Nephron progenitor cell (in vitro differentiated cells): ENCODE data around the gene HORMAD2.

ENCODE experiments used
- DNase-seq: peaks from one replicate; pipeline ENCODE4 v3.0.0; 2021
- H3K27ac Mint-ChIP-seq: 2 replicates; pipeline ENCODE4 v1.8.0; 2021; ENCODE audit warnings: mild to moderate bottlenecking, moderate library complexity, mixed read lengths
- H3K27me3 Mint-ChIP-seq: 2 replicates; pipeline ENCODE4 v1.8.0; 2021; ENCODE audit warnings: mild to moderate bottlenecking, low read depth, mixed read lengths; ENCODE audit not compliant: poor library complexity
- H3K36me3 Mint-ChIP-seq: 2 replicates; pipeline ENCODE4 v1.8.0; 2021; ENCODE audit warnings: low read depth, mixed read lengths
- H3K4me1 Mint-ChIP-seq: 2 replicates; pipeline ENCODE4 v1.8.0; 2021; ENCODE audit warnings: mixed read lengths
- H3K4me3 Mint-ChIP-seq: 2 replicates; pipeline ENCODE4 v1.8.0; 2021; ENCODE audit warnings: mild to moderate bottlenecking, moderate library complexity, mixed read lengths
- H3K9me3 Mint-ChIP-seq: 2 replicates; pipeline ENCODE4 v1.8.0; 2021; ENCODE audit warnings: mild to moderate bottlenecking, moderate library complexity, mixed read lengths
- CTCF ChIP-seq: fragments of 200-600 bp; sonication (generic); IDR thresholded peaks from 2 replicates; pipeline ENCODE4 v1.5.0; 2021; ENCODE audit warnings: antibody characterized with exemption

The HORMAD2 gene

GRCh38 chr22:30150212-30150611 lies 69.9 kb downstream of the HORMAD2 start:
- TF ChIP-seq CTCF, result no peak
- H3K36me3 Mint-ChIP-seq, result peaks cover 7% of the 10 kb centered on the region
- H3K4me3 Mint-ChIP-seq, result no peak overlapping the region
- peaks cover 26% of the 10 kb centered on the region for H3K27me3 Mint-ChIP-seq
- no peaks in the 10 kb centered on the region for H3K4me1 Mint-ChIP-seq
- no peak for DNase-seq
- H3K9me3 Mint-ChIP-seq, result peaks cover 21% of the 10 kb centered on the region
- no peak overlapping the region for H3K27ac Mint-ChIP-seq

- Mint-ChIP-seq H3K27me3 (peaks cover 27% of the 10 kb centered on the region), H3K36me3 (no peaks in the 10 kb centered on the region), H3K9me3 (no peaks in the 10 kb centered on the region), H3K4me1 (peaks cover 18% of the 10 kb centered on the region), H3K27ac (no peak overlapping the region), H3K4me3 (no peak overlapping the region)
- DNase-seq, result no peak
- TF ChIP-seq CTCF, result no peak
Observed at GRCh38 chr22:30158277-30158676, 78.0 kb downstream of the HORMAD2 start.

GRCh38 chr22:30158744-30159500 lies 78.7 kb downstream of the HORMAD2 start:
- TF ChIP-seq CTCF, result no peak
- Mint-ChIP-seq H3K36me3 (no peaks in the 10 kb centered on the region), H3K4me1 (peaks cover 18% of the 10 kb centered on the region), H3K4me3 (no peak overlapping the region), H3K27me3 (peaks cover 27% of the 10 kb centered on the region), H3K9me3 (no peaks in the 10 kb centered on the region), H3K27ac (no peak overlapping the region)
- no peak for DNase-seq

- no peaks in the 10 kb centered on the region for H3K36me3 Mint-ChIP-seq
- H3K4me1 Mint-ChIP-seq, result peaks cover 18% of the 10 kb centered on the region
- H3K4me3 Mint-ChIP-seq, result no peak overlapping the region
- no peak for DNase-seq
- no peaks in the 10 kb centered on the region for H3K9me3 Mint-ChIP-seq
- no peak for TF ChIP-seq CTCF
- peaks cover 27% of the 10 kb centered on the region for H3K27me3 Mint-ChIP-seq
- peak overlapping the region; percentile 91 for H3K27ac Mint-ChIP-seq
Observed at GRCh38 chr22:30159561-30160353, 79.5 kb downstream of the HORMAD2 start.

DNA sequence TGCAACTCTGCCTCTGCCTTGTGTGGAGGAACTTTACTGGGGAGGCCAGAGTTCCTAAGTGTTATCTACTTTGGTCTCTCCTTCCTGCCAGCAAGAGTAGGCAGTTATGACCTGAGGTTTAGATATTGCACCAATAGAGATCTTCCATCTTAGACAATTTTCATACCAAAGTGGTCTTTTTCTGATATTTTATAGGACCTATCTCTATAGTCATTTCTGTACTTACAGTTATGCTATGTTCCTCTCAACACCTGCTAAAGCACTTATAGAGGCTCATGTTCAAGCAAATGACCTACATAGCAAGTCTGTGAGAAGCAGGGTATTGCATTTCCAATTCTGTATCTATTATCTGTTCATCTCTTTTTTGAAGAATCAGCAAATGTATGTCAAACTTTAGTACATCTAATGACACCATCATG lies 80.8 kb downstream of the HORMAD2 start:
- TF ChIP-seq CTCF, result no peak
- Mint-ChIP-seq H3K4me1 (peaks cover 18% of the 10 kb centered on the region), H3K4me3 (no peak overlapping the region), H3K9me3 (no peaks in the 10 kb centered on the region), H3K36me3 (no peaks in the 10 kb centered on the region), H3K27ac (no peak overlapping the region), H3K27me3 (peaks cover 28% of the 10 kb centered on the region)
- DNase-seq, result no peak
